ENCODE data around the gene NR5A2.

NR5A2 gene

GRCh38 chr1:200184196-200184595, 156.7 kb downstream of the NR5A2 start (continued):
- TF ChIP-seq ZNF184 (tag by site-specific recombination; IDR thresholded peaks at IDR 0.05): 0 out of 2 replicates have a peak, but pooled peaks have one; percentile 13
- no peak for TF ChIP-seq ZNF501 (tag by site-specific recombination; IDR thresholded peaks at IDR 0.05)
- TF ChIP-seq ZNF23 (tag by site-specific recombination; IDR thresholded peaks at IDR 0.05; ENCODE audit: borderline replicate concordance): no peak
- peak; percentile 48 for TF ChIP-seq GLIS1 (tag by site-specific recombination; IDR thresholded peaks at IDR 0.05)
- no peak for TF ChIP-seq ZNF148 (tag by site-specific recombination; IDR thresholded peaks at IDR 0.05; ENCODE audit: borderline replicate concordance)
- no peak for TF ChIP-seq SALL2 (tag by site-specific recombination; IDR thresholded peaks at IDR 0.05; ENCODE audit: borderline replicate concordance)
- TF ChIP-seq ZNF521 (tag by site-specific recombination; IDR thresholded peaks at IDR 0.05): no peak
- no peak for TF ChIP-seq GLI4 (tag by site-specific recombination; IDR thresholded peaks at IDR 0.05)
- TF ChIP-seq, protein P1, sequence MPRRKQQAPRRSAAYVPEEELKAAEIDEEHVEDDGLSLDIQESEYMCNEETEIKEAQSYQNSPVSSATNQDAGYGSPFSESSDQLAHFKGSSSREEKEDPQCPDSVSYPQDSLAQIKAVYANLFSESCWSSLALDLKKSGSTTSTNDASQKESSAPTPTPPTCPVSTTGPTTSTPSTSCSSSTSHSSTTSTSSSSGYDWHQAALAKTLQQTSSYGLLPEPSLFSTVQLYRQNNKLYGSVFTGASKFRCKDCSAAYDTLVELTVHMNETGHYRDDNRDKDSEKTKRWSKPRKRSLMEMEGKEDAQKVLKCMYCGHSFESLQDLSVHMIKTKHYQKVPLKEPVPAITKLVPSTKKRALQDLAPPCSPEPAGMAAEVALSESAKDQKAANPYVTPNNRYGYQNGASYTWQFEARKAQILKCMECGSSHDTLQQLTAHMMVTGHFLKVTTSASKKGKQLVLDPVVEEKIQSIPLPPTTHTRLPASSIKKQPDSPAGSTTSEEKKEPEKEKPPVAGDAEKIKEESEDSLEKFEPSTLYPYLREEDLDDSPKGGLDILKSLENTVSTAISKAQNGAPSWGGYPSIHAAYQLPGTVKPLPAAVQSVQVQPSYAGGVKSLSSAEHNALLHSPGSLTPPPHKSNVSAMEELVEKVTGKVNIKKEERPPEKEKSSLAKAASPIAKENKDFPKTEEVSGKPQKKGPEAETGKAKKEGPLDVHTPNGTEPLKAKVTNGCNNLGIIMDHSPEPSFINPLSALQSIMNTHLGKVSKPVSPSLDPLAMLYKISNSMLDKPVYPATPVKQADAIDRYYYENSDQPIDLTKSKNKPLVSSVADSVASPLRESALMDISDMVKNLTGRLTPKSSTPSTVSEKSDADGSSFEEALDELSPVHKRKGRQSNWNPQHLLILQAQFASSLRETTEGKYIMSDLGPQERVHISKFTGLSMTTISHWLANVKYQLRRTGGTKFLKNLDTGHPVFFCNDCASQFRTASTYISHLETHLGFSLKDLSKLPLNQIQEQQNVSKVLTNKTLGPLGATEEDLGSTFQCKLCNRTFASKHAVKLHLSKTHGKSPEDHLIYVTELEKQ (tag by site-specific recombination; IDR thresholded peaks at IDR 0.05; ENCODE audit: borderline replicate concordance): no peak
- peak; percentile 65 for TF ChIP-seq ZBTB17 (tag by site-specific recombination; IDR thresholded peaks at IDR 0.05)
- TF ChIP-seq SETDB1 (IDR thresholded peaks at IDR 0.05; ENCODE audit: insufficient read length, low read length): no peak
- TF ChIP-seq ZNF692 (tag by site-specific recombination; IDR thresholded peaks at IDR 0.05): peak; percentile 88
- TF ChIP-seq ZNF785 (tag by site-specific recombination; IDR thresholded peaks at IDR 0.05): no peak
- no peak for TF ChIP-seq ZNF10 (tag by site-specific recombination; IDR thresholded peaks at IDR 0.05)
- TF ChIP-seq ZNF280C (tag by site-specific recombination; IDR thresholded peaks at IDR 0.05): no peak
- no peak for TF ChIP-seq ZNF292 (tag by site-specific recombination; IDR thresholded peaks at IDR 0.05; ENCODE audit: borderline replicate concordance, low read depth)
- TF ChIP-seq, protein P2, sequence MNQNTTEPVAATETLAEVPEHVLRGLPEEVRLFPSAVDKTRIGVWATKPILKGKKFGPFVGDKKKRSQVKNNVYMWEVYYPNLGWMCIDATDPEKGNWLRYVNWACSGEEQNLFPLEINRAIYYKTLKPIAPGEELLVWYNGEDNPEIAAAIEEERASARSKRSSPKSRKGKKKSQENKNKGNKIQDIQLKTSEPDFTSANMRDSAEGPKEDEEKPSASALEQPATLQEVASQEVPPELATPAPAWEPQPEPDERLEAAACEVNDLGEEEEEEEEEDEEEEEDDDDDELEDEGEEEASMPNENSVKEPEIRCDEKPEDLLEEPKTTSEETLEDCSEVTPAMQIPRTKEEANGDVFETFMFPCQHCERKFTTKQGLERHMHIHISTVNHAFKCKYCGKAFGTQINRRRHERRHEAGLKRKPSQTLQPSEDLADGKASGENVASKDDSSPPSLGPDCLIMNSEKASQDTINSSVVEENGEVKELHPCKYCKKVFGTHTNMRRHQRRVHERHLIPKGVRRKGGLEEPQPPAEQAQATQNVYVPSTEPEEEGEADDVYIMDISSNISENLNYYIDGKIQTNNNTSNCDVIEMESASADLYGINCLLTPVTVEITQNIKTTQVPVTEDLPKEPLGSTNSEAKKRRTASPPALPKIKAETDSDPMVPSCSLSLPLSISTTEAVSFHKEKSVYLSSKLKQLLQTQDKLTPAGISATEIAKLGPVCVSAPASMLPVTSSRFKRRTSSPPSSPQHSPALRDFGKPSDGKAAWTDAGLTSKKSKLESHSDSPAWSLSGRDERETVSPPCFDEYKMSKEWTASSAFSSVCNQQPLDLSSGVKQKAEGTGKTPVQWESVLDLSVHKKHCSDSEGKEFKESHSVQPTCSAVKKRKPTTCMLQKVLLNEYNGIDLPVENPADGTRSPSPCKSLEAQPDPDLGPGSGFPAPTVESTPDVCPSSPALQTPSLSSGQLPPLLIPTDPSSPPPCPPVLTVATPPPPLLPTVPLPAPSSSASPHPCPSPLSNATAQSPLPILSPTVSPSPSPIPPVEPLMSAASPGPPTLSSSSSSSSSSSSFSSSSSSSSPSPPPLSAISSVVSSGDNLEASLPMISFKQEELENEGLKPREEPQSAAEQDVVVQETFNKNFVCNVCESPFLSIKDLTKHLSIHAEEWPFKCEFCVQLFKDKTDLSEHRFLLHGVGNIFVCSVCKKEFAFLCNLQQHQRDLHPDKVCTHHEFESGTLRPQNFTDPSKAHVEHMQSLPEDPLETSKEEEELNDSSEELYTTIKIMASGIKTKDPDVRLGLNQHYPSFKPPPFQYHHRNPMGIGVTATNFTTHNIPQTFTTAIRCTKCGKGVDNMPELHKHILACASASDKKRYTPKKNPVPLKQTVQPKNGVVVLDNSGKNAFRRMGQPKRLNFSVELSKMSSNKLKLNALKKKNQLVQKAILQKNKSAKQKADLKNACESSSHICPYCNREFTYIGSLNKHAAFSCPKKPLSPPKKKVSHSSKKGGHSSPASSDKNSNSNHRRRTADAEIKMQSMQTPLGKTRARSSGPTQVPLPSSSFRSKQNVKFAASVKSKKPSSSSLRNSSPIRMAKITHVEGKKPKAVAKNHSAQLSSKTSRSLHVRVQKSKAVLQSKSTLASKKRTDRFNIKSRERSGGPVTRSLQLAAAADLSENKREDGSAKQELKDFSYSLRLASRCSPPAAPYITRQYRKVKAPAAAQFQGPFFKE (tag by site-specific recombination; IDR thresholded peaks at IDR 0.05; ENCODE audit: borderline replicate concordance): no peak
- no peak for TF ChIP-seq ZNF510 (tag by site-specific recombination; IDR thresholded peaks at IDR 0.05; ENCODE audit: insufficient replicate concordance)
- no peak for TF ChIP-seq ZNF530 (tag by site-specific recombination; IDR thresholded peaks at IDR 0.05; ENCODE audit: low read depth)
- no peak for TF ChIP-seq ZNF596 (tag by site-specific recombination; IDR thresholded peaks at IDR 0.05)

Data from HEK293 (cell line).